ENCODE data around the gene MAP3K4. TPM values are rescaled to one million over a fixed set of nuclear protein-coding genes. Genes with fewer than 3 reads are reported as not detected.

MAP3K4 gene
- total and polyA plus RNA-seq, 8 donors, result 7.3 to 598 (median 19.4) TPM

- Histone ChIP-seq H3K9me3 (no peaks in the 10 kb centered on the region), H3K27ac (no peak overlapping the region), H3K27me3 (no peaks in the 10 kb centered on the region), H3K4me1 (peaks cover 0 to 4% (median 0%) of the 10 kb centered on the region in 4 donors), H3K4me3 (no peak overlapping the region), H3K36me3 (no peaks in the 10 kb centered on the region)
- 88 to 98% (median 95%) methylated on average over 1 of the region's 1 CpG for whole genome bisulfite sequencing, 5 donors
- intact Hi-C loops (cut with DNase I; ENCODE audit: low total_unique reads), result no loop called here
- no peak for TF ChIP-seq EP300 (IDR thresholded peaks at IDR 0.05)
- no peak for TF ChIP-seq CTCF (IDR thresholded peaks at IDR 0.05)
- TF ChIP-seq POLR2A (IDR thresholded peaks at IDR 0.05), result no peak
- no peak for TF ChIP-seq POLR2AphosphoS5 (IDR thresholded peaks at IDR 0.05)
- DNase-seq, result no peak
These were observed 67.2 kb downstream of the MAP3K4 start for GRCh38 chr6:161058741-161059140.

- intact Hi-C loops (cut with DNase I; ENCODE audit: low total_unique reads), result no loop called here
- 93 to 99% (median 95%) methylated on average over 3 of the region's 3 CpGs for WGBS, 5 donors
- TF ChIP-seq EP300 (IDR thresholded peaks at IDR 0.05) (no peak), POLR2AphosphoS5 (IDR thresholded peaks at IDR 0.05) (no peak), POLR2A (IDR thresholded peaks at IDR 0.05) (no peak), CTCF (IDR thresholded peaks at IDR 0.05) (no peak)
These were observed 70.0 kb downstream of the MAP3K4 start for GRCh38 chr6:161061576-161061975.

GRCh38 chr6:161064915-161065314, 73.3 kb downstream of the MAP3K4 start:
- Histone ChIP-seq H3K9me3 (no peaks in the 10 kb centered on the region), H3K36me3 (no peaks in the 10 kb centered on the region), H3K4me3 (no peak overlapping the region), H3K27me3 (no peaks in the 10 kb centered on the region), H3K4me1 (no peaks in the 10 kb centered on the region), H3K27ac (no peak overlapping the region)
- intact Hi-C loops (cut with DNase I; ENCODE audit: low total_unique reads), result no loop called here
- TF ChIP-seq POLR2AphosphoS5 (IDR thresholded peaks at IDR 0.05) (no peak), POLR2A (IDR thresholded peaks at IDR 0.05) (no peak), CTCF (IDR thresholded peaks at IDR 0.05) (no peak), EP300 (IDR thresholded peaks at IDR 0.05) (no peak)
- WGBS, 5 donors, result 89 to 100% (median 100%) methylated on average over 1 of the region's 1 CpG
- no peak for DNase-seq

More at GRCh38 chr6:161061576-161061975, 70.0 kb downstream of the MAP3K4 start:
- Histone ChIP-seq H3K4me3 (no peak overlapping the region), H3K27ac (no peak overlapping the region), H3K4me1 (no peaks in the 10 kb centered on the region), H3K27me3 (no peaks in the 10 kb centered on the region), H3K9me3 (no peaks in the 10 kb centered on the region), H3K36me3 (no peaks in the 10 kb centered on the region)
- DNase-seq, result no peak

GRCh38 chr6:161066511-161066910, 74.9 kb downstream of the MAP3K4 start:
- no peak for TF ChIP-seq POLR2AphosphoS5 (IDR thresholded peaks at IDR 0.05)
- no peak for TF ChIP-seq EP300 (IDR thresholded peaks at IDR 0.05)
- no peak for TF ChIP-seq POLR2A (IDR thresholded peaks at IDR 0.05)
- TF ChIP-seq CTCF (IDR thresholded peaks at IDR 0.05), result no peak
- no peaks in the 10 kb centered on the region for H3K9me3 ChIP-seq
- 79 to 86% (median 82%) methylated on average over 3 of the region's 3 CpGs for WGBS, 5 donors
- peaks cover 0 to 13% (median 8%) of the 10 kb centered on the region in 4 donors for H3K36me3 ChIP-seq
- intact Hi-C loops (cut with DNase I; ENCODE audit: low total_unique reads), result no loop called here
- no peak overlapping the region for H3K4me3 ChIP-seq
- no peak for DNase-seq
- no peak overlapping the region for H3K27ac ChIP-seq
- H3K4me1 ChIP-seq, result no peaks in the 10 kb centered on the region
- no peaks in the 10 kb centered on the region for H3K27me3 ChIP-seq

All from stomach (tissue), 9 donors.